H1 (cell line): ENCODE measurements around the gene FLOT1.

Experiments
- ATF2 ChIP-seq: IDR thresholded peaks from 2 replicates; pipeline ENCODE4 v1.6.1; 2012; ENCODE audit warnings: low read length, inconsistent platforms
- BRCA1 ChIP-seq: IDR thresholded peaks from 2 replicates; pipeline ENCODE4 v1.6.1; 2012; ENCODE audit warnings: low read depth, low read length, improper control_type of control experiment
- EGR1 ChIP-seq: IDR thresholded peaks from 2 replicates; pipeline ENCODE4 v1.6.1; 2011; ENCODE audit warnings: low read depth, low read length, borderline replicate concordance
- EP300 ChIP-seq, 2 experiments: IDR thresholded peaks; 1 replicate in 1 of 2; 2 replicates in 1 of 2; pipeline ENCODE4 v1.6.1; 2011 to 2012; ENCODE audit warnings: low read depth in 2 of 2, low read length in 2 of 2, mild to moderate bottlenecking in 2 of 2, borderline replicate concordance in 1 of 2, inconsistent platforms in 1 of 2, moderate library complexity in 1 of 2
- EZH2 ChIP-seq: fragments of 200-600 bp; sonication (generic); IDR thresholded peaks from 2 replicates; pipeline ENCODE4 v1.7.1; 2012; ENCODE audit warnings: low read depth, mild to moderate bottlenecking, moderate library complexity, low read length, inconsistent platforms; ENCODE audit not compliant: severe bottlenecking
- KDM1A ChIP-seq: fragments of 200-600, 300-600 bp; sonication (generic); IDR thresholded peaks from 2 replicates; pipeline ENCODE4 v1.7.1; 2016; ENCODE audit warnings: mild to moderate bottlenecking, low read length, borderline replicate concordance
- MAFK ChIP-seq: IDR thresholded peaks from 2 replicates; pipeline ENCODE4 v1.6.1; 2012; ENCODE audit warnings: low read depth, mild to moderate bottlenecking, improper control_type of control experiment, low read length
- PHF8 ChIP-seq: fragments of 200-600 bp; sonication (generic); conservative IDR thresholded peaks from 2 replicates; pipeline ENCODE4 v1.7.1; 2012; ENCODE audit warnings: low read depth, mild to moderate bottlenecking, inconsistent platforms, low read length, moderate library complexity
- POLR2A ChIP-seq, 2 experiments: IDR thresholded peaks; 1 replicate in 1 of 2; 2 replicates in 1 of 2; pipeline ENCODE4 v1.6.1; 2011; ENCODE audit warnings: low read depth in 2 of 2, low read length in 2 of 2, mild to moderate bottlenecking in 2 of 2; ENCODE audit errors: control extremely low read depth in 1 of 2
- POLR2AphosphoS5 ChIP-seq: IDR thresholded peaks from 2 replicates; pipeline ENCODE4 v1.6.1; 2011; ENCODE audit warnings: low read depth, low read length
- SP1 ChIP-seq: IDR thresholded peaks from 2 replicates; pipeline ENCODE4 v1.6.1; 2011; ENCODE audit warnings: low read depth, low read length
- YY1 ChIP-seq: IDR thresholded peaks from 2 replicates; pipeline ENCODE4 v1.6.1; 2011; ENCODE audit warnings: low read depth, mild to moderate bottlenecking, low read length
- TF ChIP-seq, protein P1 (sequence below), 3 experiments: IDR thresholded peaks; 1 replicate in 2 of 3; 2 replicates in 1 of 3; pipeline versions ENCODE4 v1.5.1 to v1.6.1; 2011; ENCODE audit warnings: low read length in 3 of 3, mild to moderate bottlenecking in 3 of 3, inconsistent platforms in 2 of 3, low read depth in 1 of 3, moderate library complexity in 1 of 3; ENCODE audit not compliant: insufficient read depth in 1 of 3; ENCODE audit errors: control extremely low read depth in 1 of 3

DNA sequence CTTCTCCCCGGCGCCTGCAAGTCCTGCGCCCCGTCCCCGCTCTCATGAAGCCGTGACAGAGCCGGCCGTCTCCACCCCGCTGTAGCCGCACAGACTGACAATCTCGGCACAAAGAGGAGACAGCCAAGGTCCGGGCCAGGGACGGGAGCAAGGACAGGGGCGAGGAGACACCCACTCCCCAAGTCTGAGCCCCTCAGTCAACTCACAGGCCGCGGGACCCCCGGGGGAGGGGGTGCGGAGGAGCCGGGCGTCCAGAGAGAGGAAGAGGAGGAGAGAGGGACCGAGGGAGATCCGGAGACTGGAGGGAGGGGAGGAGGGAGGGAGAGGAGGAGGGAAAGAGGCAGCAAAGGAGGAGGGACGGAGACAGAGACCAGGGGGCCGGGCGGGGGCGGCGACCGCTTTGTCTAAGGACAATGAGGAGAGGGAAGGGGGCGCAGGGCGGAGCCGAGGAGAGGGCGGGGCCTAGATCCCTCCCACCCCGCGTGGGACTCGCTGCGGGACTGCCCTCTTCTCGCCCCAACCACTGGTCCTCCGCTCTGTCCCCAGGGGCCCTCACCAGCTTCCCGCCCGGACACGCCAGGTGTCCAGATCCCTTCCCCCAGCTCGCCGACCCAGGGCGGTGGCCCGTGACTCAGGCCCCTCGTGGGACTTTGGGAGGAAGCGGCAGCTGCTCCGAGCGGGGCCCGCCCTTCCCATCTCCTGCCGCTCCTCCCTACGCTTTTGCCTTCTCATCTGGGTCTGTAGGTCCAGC lies 55.4 kb downstream of the FLOT1 start:
- TF ChIP-seq, protein P1, sequence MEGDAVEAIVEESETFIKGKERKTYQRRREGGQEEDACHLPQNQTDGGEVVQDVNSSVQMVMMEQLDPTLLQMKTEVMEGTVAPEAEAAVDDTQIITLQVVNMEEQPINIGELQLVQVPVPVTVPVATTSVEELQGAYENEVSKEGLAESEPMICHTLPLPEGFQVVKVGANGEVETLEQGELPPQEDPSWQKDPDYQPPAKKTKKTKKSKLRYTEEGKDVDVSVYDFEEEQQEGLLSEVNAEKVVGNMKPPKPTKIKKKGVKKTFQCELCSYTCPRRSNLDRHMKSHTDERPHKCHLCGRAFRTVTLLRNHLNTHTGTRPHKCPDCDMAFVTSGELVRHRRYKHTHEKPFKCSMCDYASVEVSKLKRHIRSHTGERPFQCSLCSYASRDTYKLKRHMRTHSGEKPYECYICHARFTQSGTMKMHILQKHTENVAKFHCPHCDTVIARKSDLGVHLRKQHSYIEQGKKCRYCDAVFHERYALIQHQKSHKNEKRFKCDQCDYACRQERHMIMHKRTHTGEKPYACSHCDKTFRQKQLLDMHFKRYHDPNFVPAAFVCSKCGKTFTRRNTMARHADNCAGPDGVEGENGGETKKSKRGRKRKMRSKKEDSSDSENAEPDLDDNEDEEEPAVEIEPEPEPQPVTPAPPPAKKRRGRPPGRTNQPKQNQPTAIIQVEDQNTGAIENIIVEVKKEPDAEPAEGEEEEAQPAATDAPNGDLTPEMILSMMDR (IDR thresholded peaks at IDR 0.05; ENCODE audit: control extremely low read depth in 1 of 3, insufficient read depth in 1 of 3, low read depth in 1 of 3, low read length in 3 of 3): no peak
- TF ChIP-seq ATF2: no peak
- TF ChIP-seq EZH2: no peak
- no peak for TF ChIP-seq YY1
- peak; percentile 27; the same call in 1 of the 2 replicates for TF ChIP-seq POLR2AphosphoS5
- 0 out of 2 replicates have a peak, but pooled peaks have one; percentile 41 for TF ChIP-seq PHF8
- no peak for TF ChIP-seq BRCA1
- no peak for TF ChIP-seq KDM1A
- peak; percentile 97 for TF ChIP-seq EGR1
- TF ChIP-seq MAFK: no peak
- TF ChIP-seq POLR2A (IDR thresholded peaks at IDR 0.05; ENCODE audit: control extremely low read depth in 1 of 2, low read depth in 2 of 2, low read length in 2 of 2): no peak; a peak in 1 of 3 replicates
- 0 out of 2 replicates have a peak, but pooled peaks have one; percentile 57 for TF ChIP-seq SP1
- TF ChIP-seq EP300 (IDR thresholded peaks at IDR 0.05; ENCODE audit: borderline replicate concordance in 1 of 2, low read depth in 2 of 2, low read length in 2 of 2): peak in 1 of 2 experiments; percentile 94; a peak in 1 of 3 replicates
